DND-41 (cell line): ENCODE results near the gene ANKRD61.

ENCODE experiments used
- EZH2 ChIP-seq: IDR thresholded peaks from 3 replicates; pipeline ENCODE4 v1.6.1; 2012; ENCODE audit warnings: borderline replicate concordance, low read depth, mild to moderate bottlenecking, moderate library complexity, low read length, inconsistent platforms; ENCODE audit not compliant: severe bottlenecking
- TF ChIP-seq, protein P1 (sequence below): IDR thresholded peaks from 2 replicates; pipeline ENCODE4 v1.5.1; 2012; ENCODE audit warnings: borderline replicate concordance, low read length, moderate library complexity, mild to moderate bottlenecking; ENCODE audit not compliant: poor library complexity, severe bottlenecking; ENCODE audit errors: extremely low read depth

GRCh38 chr7:6027806-6028365, 3.3 kb upstream of the ANKRD61 start:
- TF ChIP-seq, protein P1, sequence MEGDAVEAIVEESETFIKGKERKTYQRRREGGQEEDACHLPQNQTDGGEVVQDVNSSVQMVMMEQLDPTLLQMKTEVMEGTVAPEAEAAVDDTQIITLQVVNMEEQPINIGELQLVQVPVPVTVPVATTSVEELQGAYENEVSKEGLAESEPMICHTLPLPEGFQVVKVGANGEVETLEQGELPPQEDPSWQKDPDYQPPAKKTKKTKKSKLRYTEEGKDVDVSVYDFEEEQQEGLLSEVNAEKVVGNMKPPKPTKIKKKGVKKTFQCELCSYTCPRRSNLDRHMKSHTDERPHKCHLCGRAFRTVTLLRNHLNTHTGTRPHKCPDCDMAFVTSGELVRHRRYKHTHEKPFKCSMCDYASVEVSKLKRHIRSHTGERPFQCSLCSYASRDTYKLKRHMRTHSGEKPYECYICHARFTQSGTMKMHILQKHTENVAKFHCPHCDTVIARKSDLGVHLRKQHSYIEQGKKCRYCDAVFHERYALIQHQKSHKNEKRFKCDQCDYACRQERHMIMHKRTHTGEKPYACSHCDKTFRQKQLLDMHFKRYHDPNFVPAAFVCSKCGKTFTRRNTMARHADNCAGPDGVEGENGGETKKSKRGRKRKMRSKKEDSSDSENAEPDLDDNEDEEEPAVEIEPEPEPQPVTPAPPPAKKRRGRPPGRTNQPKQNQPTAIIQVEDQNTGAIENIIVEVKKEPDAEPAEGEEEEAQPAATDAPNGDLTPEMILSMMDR, result no peak
- TF ChIP-seq EZH2, result no peak
